SIG-M5 treated with dmso at 0.1 percent for 504 hours (cell line): ENCODE results near the gene GTF2A2.

Experiments
- DNase-seq: peaks from one replicate; lab custom pipeline; 2025; ENCODE audit not compliant: unreplicated experiment; lab: John Stamatoyannopoulos, UW

GTF2A2 gene

GRCh38 chr15:59656897-59657634, at the start of gene GTF2A2:
GTF2A2 (minus strand) TSS chr15:59657515; CDS start chr15:59652277, 5,238 bp downstream.
- DNase-seq: peak; percentile 91

GRCh38 chr15:59703979-59704796, 46.9 kb upstream of the GTF2A2 start:
- no peak for DNase-seq

GRCh38 chr15:59702351-59702750, 45.0 kb upstream of the GTF2A2 start:
- no peak for DNase-seq

GRCh38 chr15:59701880-59702279, 44.6 kb upstream of the GTF2A2 start:
- DNase-seq: no peak

GRCh38 chr15:59699810-59700431, 42.6 kb upstream of the GTF2A2 start:
- no peak for DNase-seq

GRCh38 chr15:59698065-59698464, 40.8 kb upstream of the GTF2A2 start:
- peak; percentile 39 for DNase-seq

GRCh38 chr15:59696332-59696731, 39.0 kb upstream of the GTF2A2 start:
- DNase-seq: no peak

- DNase-seq: no peak
Measured at GRCh38 chr15:59694779-59695178, 37.5 kb upstream of the GTF2A2 start.

- peak; percentile 32 for DNase-seq
Measured at GRCh38 chr15:59691194-59691805, 34.0 kb upstream of the GTF2A2 start.

- peak; percentile 55 for DNase-seq
Measured at GRCh38 chr15:59689626-59690236, 32.4 kb upstream of the GTF2A2 start.

GRCh38 chr15:59688782-59689625, 31.7 kb upstream of the GTF2A2 start, which contains the start of gene BNIP2:
BNIP2 (minus strand) TSS chr15:59689320; CDS start chr15:59682457, 6,863 bp downstream.
- DNase-seq: peak; percentile 95

- peak; percentile 59 for DNase-seq
Measured at GRCh38 chr15:59688423-59688781, 31.1 kb upstream of the GTF2A2 start.

GRCh38 chr15:59687836-59688235, 30.5 kb upstream of the GTF2A2 start:
- peak; percentile 81 for DNase-seq

GRCh38 chr15:59686389-59686788, 29.1 kb upstream of the GTF2A2 start:
- DNase-seq: peak; percentile 75

- DNase-seq: no peak
Measured at GRCh38 chr15:59685737-59686297, 28.5 kb upstream of the GTF2A2 start.

- DNase-seq: no peak
Measured at GRCh38 chr15:59680870-59681269, 23.6 kb upstream of the GTF2A2 start.

- DNase-seq: no peak
Measured at GRCh38 chr15:59680346-59680745, 23.0 kb upstream of the GTF2A2 start.

- no peak for DNase-seq
Measured at GRCh38 chr15:59678620-59679019, 21.3 kb upstream of the GTF2A2 start.

- DNase-seq: no peak
Measured at GRCh38 chr15:59678172-59678571, 20.9 kb upstream of the GTF2A2 start.

- no peak for DNase-seq
Measured at GRCh38 chr15:59676565-59676964, 19.2 kb upstream of the GTF2A2 start.
